CD4-positive, alpha-beta memory T cell (primary cell): ENCODE measurements around the gene PCDHGB7. TPM values are rescaled to one million over a fixed set of nuclear protein-coding genes. Genes with fewer than 3 reads are reported as not detected.

Experiments
- CTCF ChIA-PET: fragments of 350-600 bp; sonication (Branson Sonifier 250); formaldehyde crosslinking; loops from one replicate; lab custom pipeline; 2021; ENCODE audit warnings: inconsistent platforms; ENCODE audit not compliant: partially characterized antibody; lab: Charles Lee
- POLR2A ChIA-PET: fragments of 350-600 bp; sonication (Branson Sonifier 250); formaldehyde crosslinking; loops from one replicate; lab custom pipeline; 2021; ENCODE audit not compliant: partially characterized antibody; lab: Charles Lee
- DNase-seq, 5 donors: peaks; one replicate each; pipeline versions ENCODE4 v3.0.0 to v3.0.0-alpha.2; 2020 to 2022; ENCODE audit warnings: mixed read lengths in 1 of 5
- H3K27ac ChIP-seq: one replicate; pipeline ENCODE4 v1.7.0; 2013; ENCODE audit warnings: low read depth, low read length
- H3K27me3 ChIP-seq: 2 replicates; pipeline ENCODE4 v1.7.0; 2013; ENCODE audit warnings: mild to moderate bottlenecking, low read length, moderate library complexity; ENCODE audit not compliant: insufficient read depth
- H3K36me3 ChIP-seq: 2 replicates; pipeline ENCODE4 v1.7.0; 2013; ENCODE audit warnings: mild to moderate bottlenecking, low read length, moderate library complexity; ENCODE audit not compliant: insufficient read depth
- H3K4me1 ChIP-seq: 2 replicates; pipeline ENCODE4 v1.7.0; 2013; ENCODE audit warnings: mild to moderate bottlenecking, low read length, moderate library complexity; ENCODE audit not compliant: insufficient read depth
- H3K4me3 ChIP-seq, 2 donors: one replicate each; pipeline ENCODE4 v1.7.0; 2013; ENCODE audit warnings: low read length in 2 of 2, mild to moderate bottlenecking in 1 of 2
- H3K9me3 ChIP-seq, 2 donors: one replicate each; pipeline ENCODE4 v1.7.0; 2013; ENCODE audit warnings: low read length in 2 of 2, control low read depth in 1 of 2; ENCODE audit not compliant: control insufficient read depth in 1 of 2
- H3K27ac Mint-ChIP-seq, 7 donors: one replicate each; pipeline ENCODE4 v1.8.0; 2020 to 2021; ENCODE audit warnings: mixed read lengths in 7 of 7, mild to moderate bottlenecking in 6 of 7, inconsistent platforms in 3 of 7, moderate library complexity in 3 of 7
- H3K27me3 Mint-ChIP-seq, 2 donors: one replicate each; pipeline ENCODE4 v1.8.0; 2020 to 2021; ENCODE audit warnings: mixed read lengths in 2 of 2
- H3K36me3 Mint-ChIP-seq, 2 donors: one replicate each; pipeline ENCODE4 v1.8.0; 2020 to 2021; ENCODE audit warnings: mixed read lengths in 2 of 2, inconsistent platforms in 1 of 2, mild to moderate bottlenecking in 1 of 2
- H3K4me1 Mint-ChIP-seq, 4 donors: one replicate each; pipeline ENCODE4 v1.8.0; 2020 to 2021; ENCODE audit warnings: mixed read lengths in 4 of 4, mild to moderate bottlenecking in 1 of 4
- H3K4me3 Mint-ChIP-seq, 8 donors: one replicate each; pipeline ENCODE4 v1.8.0; 2020 to 2021; ENCODE audit warnings: mixed read lengths in 8 of 8, mild to moderate bottlenecking in 7 of 8, moderate library complexity in 6 of 8, inconsistent platforms in 3 of 8
- H3K9me3 Mint-ChIP-seq, 8 donors: one replicate each; pipeline ENCODE4 v1.8.0; 2020 to 2021; ENCODE audit warnings: mixed read lengths in 8 of 8, mild to moderate bottlenecking in 5 of 8, inconsistent platforms in 3 of 8, moderate library complexity in 1 of 8
- intact Hi-C: fragments of 100-400 bp; cut with micrococcal nuclease; formaldehyde crosslinking; loops from one replicate; pipeline ENCODE4 v1.15.1; 2023
- polyA plus RNA-seq, 2 donors: library from polyadenylated mRNA; unstranded; fragments of 300-500 nt; fragmentation: Illumina TruSeq; gene quantifications; one replicate each; pipeline ENCODE4 v1.2.3, GENCODE V29; 2021
- total RNA-seq, 2 experiments: library from RNA; stranded (reverse); gene quantifications; one replicate each; pipeline ENCODE4 v1.2.3, GENCODE V29; 2021

The PCDHGB7 gene
- total and polyA plus RNA-seq, 4 experiments from 2014 or later: 0.03 to 0.33 (median 0.32) TPM; not detected in 1

GRCh38 chr5:141439411-141440141, 22.1 kb downstream of the PCDHGB7 start:
- H3K27me3 Mint-ChIP-seq: peaks cover 15 to 24% of the 10 kb centered on the region in 2 donors

DNA sequence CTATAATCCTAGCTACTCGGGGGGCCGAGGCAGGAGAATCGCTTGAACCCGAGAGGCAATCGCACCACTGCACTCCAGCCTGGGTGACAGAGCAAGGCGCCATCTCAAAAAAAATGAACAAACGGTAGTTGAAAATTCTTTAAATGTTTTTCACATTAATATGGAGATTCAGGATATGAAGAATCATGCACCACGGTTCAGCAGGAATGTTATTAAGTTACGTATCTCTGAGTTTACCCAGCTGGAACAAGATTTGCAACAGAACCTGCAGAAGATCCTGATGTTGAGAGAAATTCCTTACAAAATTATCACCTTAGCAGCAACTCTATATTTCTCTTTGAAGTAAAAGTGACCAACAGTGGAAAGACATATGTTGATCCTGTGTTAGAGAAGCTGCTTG, 22.9 kb downstream of the PCDHGB7 start:
- Histone ChIP-seq H3K27ac (no peak overlapping the region), H3K27me3 (peaks cover 7% of the 10 kb centered on the region), H3K36me3 (no peaks in the 10 kb centered on the region), H3K9me3 (no peaks in the 10 kb centered on the region), H3K4me1 (no peaks in the 10 kb centered on the region), H3K4me3 (no peak overlapping the region)
- Mint-ChIP-seq H3K9me3 (peaks cover 0 to 20% (median 7%) of the 10 kb centered on the region in 8 donors), H3K4me1 (no peaks in the 10 kb centered on the region), H3K27ac (no peak overlapping the region), H3K4me3 (no peak overlapping the region), H3K36me3 (peaks cover 0 to 4% of the 10 kb centered on the region in 2 donors), H3K27me3 (peaks cover 14 to 25% of the 10 kb centered on the region in 2 donors)
- POLR2A ChIA-PET: no interaction called here
- CTCF ChIA-PET: interaction anchor here (1.5 kb wide), 1 partner anchor 10 kb away, joined by 4 read pairs; the partner anchor contains the start of gene PCDHGA12
- intact Hi-C loops: no loop called here
- no peak for DNase-seq

More at GRCh38 chr5:141439411-141440141, 22.1 kb downstream of the PCDHGB7 start:
- DNase-seq: no peak
- Histone ChIP-seq H3K4me1 (no peaks in the 10 kb centered on the region), H3K4me3 (no peak overlapping the region), H3K9me3 (no peaks in the 10 kb centered on the region), H3K36me3 (no peaks in the 10 kb centered on the region), H3K27me3 (peaks cover 7% of the 10 kb centered on the region), H3K27ac (no peak overlapping the region)
- Mint-ChIP-seq H3K9me3 (peaks cover 0 to 24% (median 8%) of the 10 kb centered on the region in 8 donors), H3K27ac (no peak overlapping the region), H3K4me3 (no peak overlapping the region), H3K36me3 (peaks cover 0 to 4% of the 10 kb centered on the region in 2 donors), H3K4me1 (no peaks in the 10 kb centered on the region)
- ChIA-PET CTCF (interaction anchor here (1.5 kb wide), 1 partner anchor 10 kb away, joined by 4 read pairs; the partner anchor contains the start of gene PCDHGA12), POLR2A (no interaction called here)
- intact Hi-C loops: no loop called here

DNA sequence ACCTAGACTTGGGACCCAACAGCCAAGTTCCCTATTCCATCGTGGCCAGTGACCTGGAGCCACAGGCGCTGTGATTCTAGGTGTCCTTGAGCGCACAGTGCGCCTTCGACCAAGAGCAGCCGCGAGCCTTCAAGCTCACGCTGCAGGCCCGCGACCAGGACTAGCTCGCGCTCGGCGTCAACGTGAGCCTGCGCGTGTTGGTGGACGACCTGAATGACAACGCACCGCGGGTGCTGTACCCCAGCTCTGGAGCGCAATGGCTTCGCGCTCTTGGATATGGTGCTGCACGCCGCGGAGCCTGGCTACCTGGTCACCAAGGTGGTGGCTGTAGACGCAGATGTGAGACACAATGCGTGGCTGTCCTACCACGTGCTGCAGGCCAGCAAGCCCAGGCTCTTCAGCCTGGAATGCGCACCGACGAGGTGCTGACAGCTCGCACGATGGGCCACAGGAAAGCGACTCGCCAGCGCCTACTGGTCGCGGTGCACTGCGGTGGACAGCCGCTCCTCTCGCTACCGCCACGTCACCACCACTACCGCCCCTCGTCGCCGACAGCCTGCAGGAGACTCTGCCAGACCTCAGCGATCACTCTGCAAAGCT, 24.2 kb downstream of the PCDHGB7 start:
- no peaks in the 10 kb centered on the region for H3K4me1 Mint-ChIP-seq
- peaks cover 0 to 4% of the 10 kb centered on the region in 2 donors for H3K36me3 Mint-ChIP-seq
- Histone ChIP-seq H3K36me3 (no peaks in the 10 kb centered on the region), H3K9me3 (no peaks in the 10 kb centered on the region), H3K27ac (no peak overlapping the region), H3K4me1 (no peaks in the 10 kb centered on the region), H3K4me3 (no peak overlapping the region), H3K27me3 (peaks cover 7% of the 10 kb centered on the region)
- peaks cover 12 to 28% of the 10 kb centered on the region in 2 donors for H3K27me3 Mint-ChIP-seq
- no peak overlapping the region for H3K4me3 Mint-ChIP-seq
- POLR2A ChIA-PET: no interaction called here
- DNase-seq: no peak
- CTCF ChIA-PET: no interaction called here
- intact Hi-C loops: no loop called here
- H3K27ac Mint-ChIP-seq: no peak overlapping the region
- peaks cover 0 to 18% (median 7%) of the 10 kb centered on the region in 8 donors for H3K9me3 Mint-ChIP-seq

DNA sequence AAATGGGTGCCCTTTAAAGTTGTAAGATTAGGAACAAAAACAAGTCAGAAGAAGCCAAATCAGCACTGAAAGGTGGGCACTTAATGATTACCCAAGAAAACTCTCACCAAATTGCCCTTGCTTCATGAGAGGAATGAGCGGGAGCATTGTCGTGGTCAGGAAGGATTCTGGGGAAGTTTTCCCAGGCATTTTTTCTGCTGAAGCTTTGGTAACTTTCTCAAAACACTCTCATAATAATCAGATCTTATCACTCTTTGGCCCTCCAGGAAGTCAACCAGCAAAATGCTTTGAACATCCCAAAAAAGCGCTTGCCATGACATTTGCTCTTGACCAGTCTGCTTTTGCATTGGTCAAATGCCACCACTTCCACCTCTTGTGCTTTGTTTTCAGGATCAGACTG, 47.9 kb downstream of the PCDHGB7 start:
- peaks cover 0 to 15% (median 2%) of the 10 kb centered on the region in 8 donors for H3K9me3 Mint-ChIP-seq
- no peak overlapping the region for H3K27ac ChIP-seq
- H3K36me3 Mint-ChIP-seq: no peaks in the 10 kb centered on the region
- intact Hi-C loops: no loop called here
- no peak overlapping the region for H3K4me3 Mint-ChIP-seq
- no peaks in the 10 kb centered on the region for H3K4me1 Mint-ChIP-seq
- no peaks in the 10 kb centered on the region for H3K36me3 ChIP-seq
- CTCF ChIA-PET: interaction anchor here (0.9 to 1.5 kb wide), 2 partner anchors 8 to 47 kb away, joined by 3 to 4 read pairs; no protein-coding TSS in a partner anchor
- no peaks in the 10 kb centered on the region for H3K27me3 ChIP-seq
- peaks cover 6 to 16% of the 10 kb centered on the region in 2 donors for H3K27me3 Mint-ChIP-seq
- H3K4me3 ChIP-seq: no peak overlapping the region
- POLR2A ChIA-PET: no interaction called here
- no peak overlapping the region for H3K27ac Mint-ChIP-seq
- no peaks in the 10 kb centered on the region for H3K4me1 ChIP-seq
- H3K9me3 ChIP-seq: no peaks in the 10 kb centered on the region
- DNase-seq: no peak

Other genes with a start within 250 kb of the PCDHGB7 start
Only the 30 nearest of the 37 such genes appear.
- gene PCDHB11, start 218.1 kb upstream of the PCDHGB7 start, total RNA-seq: not detected
- gene PCDHB11, start 218.1 kb upstream of the PCDHGB7 start, polyA plus RNA-seq: not detected
- gene PCDHB12, start 209.0 kb upstream of the PCDHGB7 start, total RNA-seq: not detected
- gene PCDHB12, start 209.0 kb upstream of the PCDHGB7 start, polyA plus RNA-seq: not detected
- gene PCDHB13, start 203.8 kb upstream of the PCDHGB7 start, total RNA-seq: under 1 TPM; 0.09 to 0.11 TPM
- gene PCDHB13, start 203.8 kb upstream of the PCDHGB7 start, polyA plus RNA-seq: not detected
- under 1 TPM; 0.14 to 0.15 TPM for gene PCDHB14, start 194.3 kb upstream of the PCDHGB7 start, total RNA-seq
- not detected for gene PCDHB14, start 194.3 kb upstream of the PCDHGB7 start, polyA plus RNA-seq
- gene PCDHB15, start 172.3 kb upstream of the PCDHGB7 start, total RNA-seq: under 1 TPM; 0.17 to 0.53 TPM
- not detected for gene PCDHB15, start 172.3 kb upstream of the PCDHGB7 start, polyA plus RNA-seq
- under 1 TPM; 0.38 to 0.91 TPM for gene SLC25A2, start 113.6 kb upstream of the PCDHGB7 start, total RNA-seq
- not detected for gene SLC25A2, start 113.6 kb upstream of the PCDHGB7 start, polyA plus RNA-seq
- 100 to 1,000 TPM; 109 to 119 TPM for gene TAF7, start 96.9 kb upstream of the PCDHGB7 start, total RNA-seq
- 100 to 1,000 TPM; 165 to 216 TPM for gene TAF7, start 96.9 kb upstream of the PCDHGB7 start, polyA plus RNA-seq
- gene PCDHGA1, start 87.2 kb upstream of the PCDHGB7 start, total RNA-seq: under 1 TPM; 0.58 to 0.78 TPM
- gene PCDHGA1, start 87.2 kb upstream of the PCDHGB7 start, polyA plus RNA-seq: not detected
- gene PCDHGA2, start 78.9 kb upstream of the PCDHGB7 start, total RNA-seq: under 1 TPM; 0.19 to 0.23 TPM
- gene PCDHGA2, start 78.9 kb upstream of the PCDHGB7 start, polyA plus RNA-seq: not detected
- under 1 TPM; 0.17 to 0.26 TPM for gene PCDHGA3, start 73.8 kb upstream of the PCDHGB7 start, total RNA-seq
- gene PCDHGA3, start 73.8 kb upstream of the PCDHGB7 start, polyA plus RNA-seq: under 1 TPM in 1 of 2 donors, not detected in 1; 0.23 TPM
- gene PCDHGB1, start 67.6 kb upstream of the PCDHGB7 start, total RNA-seq: under 1 TPM; 0.17 to 0.26 TPM
- gene PCDHGB1, start 67.6 kb upstream of the PCDHGB7 start, polyA plus RNA-seq: not detected
- gene PCDHGA4, start 62.7 kb upstream of the PCDHGB7 start, total RNA-seq: under 1 TPM in 1 of 2 experiments, not detected in 1; 0.47 TPM
- not detected for gene PCDHGA4, start 62.7 kb upstream of the PCDHGB7 start, polyA plus RNA-seq
- under 1 TPM; 0.55 to 0.64 TPM for gene PCDHGB2, start 57.7 kb upstream of the PCDHGB7 start, total RNA-seq
- gene PCDHGB2, start 57.7 kb upstream of the PCDHGB7 start, polyA plus RNA-seq: not detected
- gene PCDHGA5, start 53.5 kb upstream of the PCDHGB7 start, total RNA-seq: under 1 TPM; 0.28 to 0.44 TPM
- not detected for gene PCDHGA5, start 53.5 kb upstream of the PCDHGB7 start, polyA plus RNA-seq
- gene PCDHGB3, start 47.4 kb upstream of the PCDHGB7 start, total RNA-seq: under 1 TPM; 0.50 to 0.76 TPM
- not detected for gene PCDHGB3, start 47.4 kb upstream of the PCDHGB7 start, polyA plus RNA-seq
- gene PCDHGA6, start 43.8 kb upstream of the PCDHGB7 start, total RNA-seq: under 1 TPM; 0.50 to 0.76 TPM
- under 1 TPM in 1 of 2 donors, not detected in 1; 0.03 TPM for gene PCDHGA6, start 43.8 kb upstream of the PCDHGB7 start, polyA plus RNA-seq
- under 1 TPM; 0.26 to 0.44 TPM for gene PCDHGA7, start 34.9 kb upstream of the PCDHGB7 start, total RNA-seq
- not detected for gene PCDHGA7, start 34.9 kb upstream of the PCDHGB7 start, polyA plus RNA-seq
- under 1 TPM; 0.19 to 0.23 TPM for gene PCDHGB4, start 30.0 kb upstream of the PCDHGB7 start, total RNA-seq
- gene PCDHGB4, start 30.0 kb upstream of the PCDHGB7 start, polyA plus RNA-seq: under 1 TPM in 1 of 2 donors, not detected in 1; 0.13 TPM
- under 1 TPM in 1 of 2 experiments, not detected in 1; 0.17 TPM for gene PCDHGA8, start 25.0 kb upstream of the PCDHGB7 start, total RNA-seq
- gene PCDHGA8, start 25.0 kb upstream of the PCDHGB7 start, polyA plus RNA-seq: not detected
- gene PCDHGB5, start 19.7 kb upstream of the PCDHGB7 start, total RNA-seq: under 1 TPM; 0.42 to 0.49 TPM
- under 1 TPM in 1 of 2 donors, not detected in 1; 0.39 TPM for gene PCDHGB5, start 19.7 kb upstream of the PCDHGB7 start, polyA plus RNA-seq
- gene PCDHGA9, start 14.9 kb upstream of the PCDHGB7 start, total RNA-seq: under 1 TPM; 0.17 to 0.25 TPM
- under 1 TPM in 1 of 2 donors, not detected in 1; 0.09 TPM for gene PCDHGA9, start 14.9 kb upstream of the PCDHGB7 start, polyA plus RNA-seq
- gene PCDHGB6, start 9.7 kb upstream of the PCDHGB7 start, total RNA-seq: under 1 TPM; 0.22 to 0.26 TPM
- under 1 TPM in 1 of 2 donors, not detected in 1; 0.11 TPM for gene PCDHGB6, start 9.7 kb upstream of the PCDHGB7 start, polyA plus RNA-seq
- gene PCDHGA10, start 4.7 kb upstream of the PCDHGB7 start, total RNA-seq: under 1 TPM; 0.25 to 0.35 TPM
- gene PCDHGA10, start 4.7 kb upstream of the PCDHGB7 start, polyA plus RNA-seq: not detected
- under 1 TPM; 0.20 to 0.36 TPM for gene PCDHGA11, start 3.4 kb downstream of the PCDHGB7 start, total RNA-seq
- gene PCDHGA11, start 3.4 kb downstream of the PCDHGB7 start, polyA plus RNA-seq: not detected
- gene PCDHGA12, start 12.8 kb downstream of the PCDHGB7 start, total RNA-seq: under 1 TPM; 0.11 to 0.17 TPM
- not detected for gene PCDHGA12, start 12.8 kb downstream of the PCDHGB7 start, polyA plus RNA-seq
- under 1 TPM in 1 of 2 experiments, not detected in 1; 0.17 TPM for gene PCDHGC3, start 58.3 kb downstream of the PCDHGB7 start, total RNA-seq
- gene PCDHGC3, start 58.3 kb downstream of the PCDHGB7 start, polyA plus RNA-seq: under 1 TPM in 1 of 2 donors, not detected in 1; 0.14 TPM
- gene PCDHGC4, start 67.4 kb downstream of the PCDHGB7 start, total RNA-seq: not detected
- gene PCDHGC4, start 67.4 kb downstream of the PCDHGB7 start, polyA plus RNA-seq: under 1 TPM in 1 of 2 donors, not detected in 1; 0.11 TPM
- gene PCDHGC5, start 71.4 kb downstream of the PCDHGB7 start, total RNA-seq: not detected
- gene PCDHGC5, start 71.4 kb downstream of the PCDHGB7 start, polyA plus RNA-seq: not detected
- 100 to 1,000 TPM; 211 TPM for gene DIAPH1, start 201.3 kb downstream of the PCDHGB7 start, total RNA-seq
- 100 to 1,000 TPM in 1 of 2 donors, 10 to 100 TPM in 1; 81.5 to 145 TPM for gene DIAPH1, start 201.3 kb downstream of the PCDHGB7 start, polyA plus RNA-seq
- 10 to 100 TPM; 85.1 to 91.0 TPM for gene HDAC3, start 219.2 kb downstream of the PCDHGB7 start, total RNA-seq
- gene HDAC3, start 219.2 kb downstream of the PCDHGB7 start, polyA plus RNA-seq: 100 to 1,000 TPM in 1 of 2 donors, 10 to 100 TPM in 1; 92.8 to 137 TPM